ENCODE measurements around the gene COL6A2. TPM values are rescaled to one million over a fixed set of nuclear protein-coding genes. Genes with fewer than 3 reads are reported as not detected.

Gene COL6A2
- total RNA-seq, 2 donors from 2014 or later: 198 to 474 TPM

- no peak for DNase-seq (ENCODE audit: low spot score)
- intact Hi-C loops (cut with DNase I): no loop called here
- H3K27ac ChIP-seq: no peak overlapping the region
These were observed 46.5 kb upstream of the COL6A2 start for GRCh38 chr21:46051379-46051770.

GRCh38 chr21:46051821-46052675 is 45.9 kb upstream of the COL6A2 start:
- no peaks in the 10 kb centered on the region for H3K9me3 ChIP-seq
- intact Hi-C loops (cut with DNase I): no loop called here
- no peaks in the 10 kb centered on the region for H3K36me3 ChIP-seq
- no peaks in the 10 kb centered on the region for H3K4me1 ChIP-seq (replicated peaks)
- H3K4me3 ChIP-seq: no peak overlapping the region
- 91% methylated on average over 33 of the region's 33 CpGs for WGBS
- no peak overlapping the region for H3K27ac ChIP-seq
- H3K27me3 ChIP-seq (replicated peaks; ENCODE audit: insufficient read depth): peaks cover 4% of the 10 kb centered on the region
- no peak for DNase-seq (ENCODE audit: low spot score)
- no peak for TF ChIP-seq POLR2A (IDR thresholded peaks at IDR 0.05)
- no peak for TF ChIP-seq POLR2AphosphoS5 (IDR thresholded peaks at IDR 0.05)
- TF ChIP-seq, protein P1, sequence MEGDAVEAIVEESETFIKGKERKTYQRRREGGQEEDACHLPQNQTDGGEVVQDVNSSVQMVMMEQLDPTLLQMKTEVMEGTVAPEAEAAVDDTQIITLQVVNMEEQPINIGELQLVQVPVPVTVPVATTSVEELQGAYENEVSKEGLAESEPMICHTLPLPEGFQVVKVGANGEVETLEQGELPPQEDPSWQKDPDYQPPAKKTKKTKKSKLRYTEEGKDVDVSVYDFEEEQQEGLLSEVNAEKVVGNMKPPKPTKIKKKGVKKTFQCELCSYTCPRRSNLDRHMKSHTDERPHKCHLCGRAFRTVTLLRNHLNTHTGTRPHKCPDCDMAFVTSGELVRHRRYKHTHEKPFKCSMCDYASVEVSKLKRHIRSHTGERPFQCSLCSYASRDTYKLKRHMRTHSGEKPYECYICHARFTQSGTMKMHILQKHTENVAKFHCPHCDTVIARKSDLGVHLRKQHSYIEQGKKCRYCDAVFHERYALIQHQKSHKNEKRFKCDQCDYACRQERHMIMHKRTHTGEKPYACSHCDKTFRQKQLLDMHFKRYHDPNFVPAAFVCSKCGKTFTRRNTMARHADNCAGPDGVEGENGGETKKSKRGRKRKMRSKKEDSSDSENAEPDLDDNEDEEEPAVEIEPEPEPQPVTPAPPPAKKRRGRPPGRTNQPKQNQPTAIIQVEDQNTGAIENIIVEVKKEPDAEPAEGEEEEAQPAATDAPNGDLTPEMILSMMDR (IDR thresholded peaks at IDR 0.05): no peak

More at GRCh38 chr21:46051379-46051770, 46.5 kb upstream of the COL6A2 start:
- Histone ChIP-seq H3K27me3 (replicated peaks; ENCODE audit: insufficient read depth) (peaks cover 4% of the 10 kb centered on the region), H3K9me3 (no peaks in the 10 kb centered on the region), H3K4me3 (no peak overlapping the region), H3K36me3 (no peaks in the 10 kb centered on the region), H3K4me1 (replicated peaks) (no peaks in the 10 kb centered on the region)
- WGBS: 84% methylated on average over 16 of the region's 16 CpGs
- TF ChIP-seq, protein P1 (IDR thresholded peaks at IDR 0.05): no peak
- TF ChIP-seq POLR2A (IDR thresholded peaks at IDR 0.05): no peak
- no peak for TF ChIP-seq POLR2AphosphoS5 (IDR thresholded peaks at IDR 0.05)

- H3K36me3 ChIP-seq: no peaks in the 10 kb centered on the region
- no peak for TF ChIP-seq POLR2A (IDR thresholded peaks at IDR 0.05)
- TF ChIP-seq POLR2AphosphoS5 (IDR thresholded peaks at IDR 0.05): no peak
- TF ChIP-seq, protein P1 (IDR thresholded peaks at IDR 0.05): no peak
- intact Hi-C loops (cut with DNase I): no loop called here
- no peak overlapping the region for H3K27ac ChIP-seq
- H3K27me3 ChIP-seq (replicated peaks; ENCODE audit: insufficient read depth): peaks cover 4% of the 10 kb centered on the region
- WGBS: 47% methylated on average over 31 of the region's 31 CpGs
- no peak for DNase-seq (ENCODE audit: low spot score)
- no peaks in the 10 kb centered on the region for H3K9me3 ChIP-seq
- no peaks in the 10 kb centered on the region for H3K4me1 ChIP-seq (replicated peaks)
- no peak overlapping the region for H3K4me3 ChIP-seq
These were observed 44.9 kb upstream of the COL6A2 start for GRCh38 chr21:46052703-46053651.

DNA sequence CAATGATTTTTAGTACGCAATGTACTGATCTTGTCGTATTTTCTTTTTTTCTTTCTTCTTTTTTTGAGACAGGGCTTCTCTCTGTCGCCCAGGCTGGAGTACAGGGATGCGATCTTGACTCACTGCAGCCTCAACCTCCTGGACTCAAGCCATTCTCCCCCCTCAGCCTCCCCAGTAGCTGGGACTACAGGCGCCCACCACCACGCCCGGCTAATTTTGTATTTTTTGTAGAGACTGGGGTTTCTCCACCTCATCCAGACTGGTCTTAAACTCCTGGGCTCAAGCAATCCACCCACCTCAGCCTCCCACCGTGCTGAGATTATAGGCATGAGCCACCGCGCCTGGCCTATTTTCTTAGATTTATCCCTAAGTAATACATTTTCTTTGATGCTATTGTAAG is 43.9 kb upstream of the COL6A2 start:
- intact Hi-C loops (cut with DNase I): no loop called here
- H3K27ac ChIP-seq: no peak overlapping the region

More for the DNA sequence above, 43.9 kb upstream of the COL6A2 start:
- Histone ChIP-seq H3K9me3 (no peaks in the 10 kb centered on the region), H3K36me3 (no peaks in the 10 kb centered on the region), H3K4me1 (replicated peaks) (no peaks in the 10 kb centered on the region), H3K27me3 (replicated peaks; ENCODE audit: insufficient read depth) (peaks cover 4% of the 10 kb centered on the region), H3K4me3 (no peak overlapping the region)
- 61% methylated on average over 10 of the region's 10 CpGs for WGBS
- TF ChIP-seq, protein P1 (IDR thresholded peaks at IDR 0.05): no peak
- TF ChIP-seq POLR2AphosphoS5 (IDR thresholded peaks at IDR 0.05) (no peak), POLR2A (IDR thresholded peaks at IDR 0.05) (no peak)
- DNase-seq (ENCODE audit: low spot score): no peak

Measured in prostate gland (tissue), 2 donors.